Measurements from ENCODE around the gene ZNF783. TPM values are rescaled to one million over a fixed set of nuclear protein-coding genes. Genes with fewer than 3 reads are reported as not detected.
"Not testable (repeated sequence)": the region's sequence is repeated elsewhere in the genome, so short reads cannot be mapped to it uniquely, and the experiment has no call there.

Gene ZNF783
- total RNA-seq, 1 donor: 13.4 TPM

DNA sequence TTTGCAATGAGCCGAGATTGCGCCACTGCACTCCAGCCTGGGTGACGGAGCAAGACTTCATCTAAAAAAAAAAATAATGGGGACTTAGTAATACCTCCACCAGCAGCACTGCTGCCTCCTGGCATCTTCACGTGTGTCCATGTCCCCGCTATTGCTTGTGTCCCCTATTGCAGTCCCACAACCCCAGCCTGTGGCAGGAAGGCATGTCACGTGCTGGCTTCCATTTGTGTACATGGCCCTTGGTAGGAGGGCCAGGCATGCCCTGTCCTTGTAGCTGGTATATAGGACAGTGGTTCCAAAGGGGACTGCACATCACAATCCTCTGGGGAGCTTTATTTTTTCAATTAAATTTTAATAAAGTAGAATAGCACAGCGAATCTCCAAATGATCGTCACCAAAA, 5.7 kb downstream of the ZNF783 start:
- H2AFZ ChIP-seq (ENCODE audit: low read length): no peak overlapping the region
- TF ChIP-seq, protein P1, sequence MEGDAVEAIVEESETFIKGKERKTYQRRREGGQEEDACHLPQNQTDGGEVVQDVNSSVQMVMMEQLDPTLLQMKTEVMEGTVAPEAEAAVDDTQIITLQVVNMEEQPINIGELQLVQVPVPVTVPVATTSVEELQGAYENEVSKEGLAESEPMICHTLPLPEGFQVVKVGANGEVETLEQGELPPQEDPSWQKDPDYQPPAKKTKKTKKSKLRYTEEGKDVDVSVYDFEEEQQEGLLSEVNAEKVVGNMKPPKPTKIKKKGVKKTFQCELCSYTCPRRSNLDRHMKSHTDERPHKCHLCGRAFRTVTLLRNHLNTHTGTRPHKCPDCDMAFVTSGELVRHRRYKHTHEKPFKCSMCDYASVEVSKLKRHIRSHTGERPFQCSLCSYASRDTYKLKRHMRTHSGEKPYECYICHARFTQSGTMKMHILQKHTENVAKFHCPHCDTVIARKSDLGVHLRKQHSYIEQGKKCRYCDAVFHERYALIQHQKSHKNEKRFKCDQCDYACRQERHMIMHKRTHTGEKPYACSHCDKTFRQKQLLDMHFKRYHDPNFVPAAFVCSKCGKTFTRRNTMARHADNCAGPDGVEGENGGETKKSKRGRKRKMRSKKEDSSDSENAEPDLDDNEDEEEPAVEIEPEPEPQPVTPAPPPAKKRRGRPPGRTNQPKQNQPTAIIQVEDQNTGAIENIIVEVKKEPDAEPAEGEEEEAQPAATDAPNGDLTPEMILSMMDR (IDR thresholded peaks at IDR 0.05; ENCODE audit: extremely low read depth, low read depth, low read length): no peak
- peaks cover 53% of the 10 kb centered on the region for H3K79me2 ChIP-seq (ENCODE audit: insufficient read depth, low read length)

DNA sequence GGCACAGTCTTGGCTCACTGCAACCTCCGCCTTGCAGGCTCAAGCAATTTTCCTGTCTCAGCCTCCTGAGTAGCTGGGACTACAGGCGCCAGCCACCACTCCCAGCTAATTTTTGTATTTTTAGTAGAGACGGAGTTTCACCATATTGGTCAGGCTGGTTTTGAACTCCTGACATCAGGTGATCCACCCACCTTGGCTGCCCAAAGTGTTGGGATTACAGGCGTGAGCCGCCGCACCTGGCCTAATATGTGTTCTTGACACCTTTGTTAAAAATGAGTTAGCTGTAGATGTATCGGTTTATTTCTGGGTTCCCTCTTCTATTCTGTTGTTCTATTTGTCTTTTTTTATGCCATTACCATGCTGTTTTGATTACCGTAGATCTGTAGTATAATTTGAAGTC, 12.4 kb downstream of the ZNF783 start:
- not testable (repeated sequence) for H3K9me3 ChIP-seq (ENCODE audit: low read depth, low read length); H3K27ac ChIP-seq (ENCODE audit: low read depth, low read length); DNase-seq (ENCODE audit: insufficient read length, low spot score, missing footprints); H3K4me2 ChIP-seq (ENCODE audit: insufficient read depth, low read length); H3K4me1 ChIP-seq (ENCODE audit: insufficient read depth, low read length); H3K27me3 ChIP-seq (ENCODE audit: insufficient read depth, low read length); H3K4me3 ChIP-seq (ENCODE audit: insufficient read depth, low read length); H2AFZ ChIP-seq (ENCODE audit: low read length)
- Histone ChIP-seq H3K79me2 (ENCODE audit: insufficient read depth, low read length) (peaks cover 21% of the 10 kb centered on the region), H4K20me1 (ENCODE audit: insufficient read depth, low read length) (peaks cover 10% of the 10 kb centered on the region), H3K36me3 (ENCODE audit: insufficient read depth, low read length) (peaks cover 48% of the 10 kb centered on the region)

More for the DNA sequence above, 5.7 kb downstream of the ZNF783 start:
- peaks cover 46% of the 10 kb centered on the region for H3K36me3 ChIP-seq (ENCODE audit: insufficient read depth, low read length)
- H3K9me3 ChIP-seq (ENCODE audit: low read depth, low read length): no peaks in the 10 kb centered on the region
- no peaks in the 10 kb centered on the region for H3K4me1 ChIP-seq (ENCODE audit: insufficient read depth, low read length)
- no peak overlapping the region for H3K4me3 ChIP-seq (ENCODE audit: insufficient read depth, low read length)
- DNase-seq (ENCODE audit: insufficient read length, low spot score, missing footprints): peak; percentile 27
- no peak overlapping the region for H3K27ac ChIP-seq (ENCODE audit: low read depth, low read length)
- no peak overlapping the region for H3K4me2 ChIP-seq (ENCODE audit: insufficient read depth, low read length)
- H3K27me3 ChIP-seq (ENCODE audit: insufficient read depth, low read length): no peaks in the 10 kb centered on the region
- H4K20me1 ChIP-seq (ENCODE audit: insufficient read depth, low read length): peaks cover 4% of the 10 kb centered on the region

DNA sequence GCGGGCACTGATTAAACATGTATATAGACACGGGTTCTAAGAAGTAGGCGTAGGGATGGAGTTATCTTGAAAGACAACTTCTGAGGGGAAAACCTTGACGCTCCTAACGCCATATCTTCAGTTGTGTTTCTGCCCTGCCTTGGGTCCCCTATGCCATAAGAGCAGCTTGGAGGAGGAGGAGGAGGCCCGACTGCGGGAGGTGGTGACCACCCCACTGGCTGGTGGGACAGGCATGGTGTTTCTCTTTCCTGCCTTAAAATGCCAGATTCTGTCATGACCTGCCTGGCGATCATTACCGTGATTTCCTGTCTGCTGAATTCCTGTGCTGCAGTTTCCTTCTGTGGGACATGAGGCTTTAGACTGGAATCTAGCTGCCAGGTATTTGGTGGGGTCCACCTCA, 15.9 kb downstream of the ZNF783 start:
- H3K79me2 ChIP-seq (ENCODE audit: insufficient read depth, low read length): peaks cover 7% of the 10 kb centered on the region
- no peaks in the 10 kb centered on the region for H3K27me3 ChIP-seq (ENCODE audit: insufficient read depth, low read length)
- no peak overlapping the region for H3K27ac ChIP-seq (ENCODE audit: low read depth, low read length)
- no peak overlapping the region for H3K4me2 ChIP-seq (ENCODE audit: insufficient read depth, low read length)
- H3K4me3 ChIP-seq (ENCODE audit: insufficient read depth, low read length): no peak overlapping the region
- peak; percentile 62 for DNase-seq (ENCODE audit: insufficient read length, low spot score, missing footprints)
- no peak overlapping the region for H2AFZ ChIP-seq (ENCODE audit: low read length)
- no peaks in the 10 kb centered on the region for H3K4me1 ChIP-seq (ENCODE audit: insufficient read depth, low read length)
- H3K36me3 ChIP-seq (ENCODE audit: insufficient read depth, low read length): peaks cover 51% of the 10 kb centered on the region
- no peaks in the 10 kb centered on the region for H3K9me3 ChIP-seq (ENCODE audit: low read depth, low read length)
- TF ChIP-seq, protein P1 (IDR thresholded peaks at IDR 0.05; ENCODE audit: extremely low read depth, low read depth, low read length): no peak
- H4K20me1 ChIP-seq (ENCODE audit: insufficient read depth, low read length): peaks cover 8% of the 10 kb centered on the region

DNA sequence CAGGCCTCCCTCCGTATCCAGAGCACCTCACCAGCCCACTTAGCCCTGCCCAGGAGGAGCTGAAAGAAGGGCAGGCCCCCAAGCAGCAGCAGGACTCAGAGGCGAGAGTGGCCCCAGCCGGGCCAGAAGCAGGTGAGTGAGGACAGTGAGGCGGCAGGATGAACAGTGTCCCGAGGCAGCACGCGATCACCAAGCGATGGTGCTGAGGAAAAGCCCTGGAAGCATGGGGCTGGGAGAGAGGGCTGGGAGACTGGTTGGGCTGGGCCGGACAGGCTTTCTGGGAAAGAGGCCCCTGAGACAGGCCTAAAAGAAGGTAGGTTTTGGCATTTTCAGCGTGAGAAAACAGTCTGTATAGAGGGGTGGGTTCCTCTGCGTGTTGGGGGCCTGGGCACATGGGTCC, 16.4 kb downstream of the ZNF783 start:
- H3K27ac ChIP-seq (ENCODE audit: low read depth, low read length): no peak overlapping the region
- no peaks in the 10 kb centered on the region for H3K4me1 ChIP-seq (ENCODE audit: insufficient read depth, low read length)
- TF ChIP-seq, protein P1 (IDR thresholded peaks at IDR 0.05; ENCODE audit: extremely low read depth, low read depth, low read length): no peak
- no peak overlapping the region for H2AFZ ChIP-seq (ENCODE audit: low read length)
- peaks cover 8% of the 10 kb centered on the region for H4K20me1 ChIP-seq (ENCODE audit: insufficient read depth, low read length)
- no peak overlapping the region for H3K4me3 ChIP-seq (ENCODE audit: insufficient read depth, low read length)
- H3K9me3 ChIP-seq (ENCODE audit: low read depth, low read length): no peaks in the 10 kb centered on the region
- no peak overlapping the region for H3K4me2 ChIP-seq (ENCODE audit: insufficient read depth, low read length)
- peaks cover 1% of the 10 kb centered on the region for H3K79me2 ChIP-seq (ENCODE audit: insufficient read depth, low read length)
- no peaks in the 10 kb centered on the region for H3K27me3 ChIP-seq (ENCODE audit: insufficient read depth, low read length)
- DNase-seq (ENCODE audit: insufficient read length, low spot score, missing footprints): peak; percentile 69
- peaks cover 46% of the 10 kb centered on the region for H3K36me3 ChIP-seq (ENCODE audit: insufficient read depth, low read length)

Data from osteoblast (primary cell).